HepG2 (cell line): ENCODE measurements around the gene MED22. TPM values are rescaled to one million over a fixed set of nuclear protein-coding genes. Genes with fewer than 3 reads are reported as not detected.

Experiments
- ATAC-seq: fragments of 200-7000 bp; cut with Tn5 transposase; 3 replicates; pipeline ENCODE4 v1.9.1; 2020; ENCODE audit warnings: mild to moderate bottlenecking, moderate library complexity
- BruUV-seq: library from RNA; stranded (reverse); fragments of 400-500 nt; replicated peaks from 2 replicates; lab custom pipeline; 2021; lab: Mats Ljungman, UMichigan
- CTCF ChIA-PET: fragments of 300-600 bp; formaldehyde crosslinking; extraction: SDS; loops from one replicate; lab custom pipeline; 2021; ENCODE audit warnings: low total read pairs, inconsistent platforms, low intra/inter-chr PET ratio; lab: Yijun Ruan, JAX
- POLR2A ChIA-PET: fragments of 350-600 bp; sonication (Branson Sonifier 250); formaldehyde crosslinking; loops from one replicate; lab custom pipeline; 2020; ENCODE audit warnings: antibody characterized with exemption, inconsistent platforms; lab: Yijun Ruan, JAX
- DNase-seq: peaks from one replicate; pipeline ENCODE4 v3.0.0-alpha.2; 2015; ENCODE audit warnings: low spot score
- FAIRE-seq: peaks from 3 replicates; lab custom pipeline; 2011; peaks lifted over from hg19 to GRCh38; lab: Jason Lieb, UNC
- H2AFZ ChIP-seq: one replicate; pipeline ENCODE4 v1.6.1; 2011; ENCODE audit warnings: low read length, inconsistent platforms
- H3K27ac ChIP-seq: fragments of 300-600 bp; 3 replicates; pipeline ENCODE4 v1.8.0; 2011; ENCODE audit warnings: mixed run types, mild to moderate bottlenecking, mixed read lengths, low read length, inconsistent platforms; ENCODE audit not compliant: insufficient read depth; ENCODE audit errors: extremely low read length
- H3K27me3 ChIP-seq, 2 experiments: fragments of 200-600 bp in 1 of 2; 2 replicates in 1 of 2; 3 replicates in 1 of 2; pipeline versions ENCODE4 v1.6.0 to v1.8.0; 2011; ENCODE audit warnings: low read length in 2 of 2, mild to moderate bottlenecking in 2 of 2, moderate library complexity in 2 of 2, inconsistent platforms in 1 of 2; ENCODE audit not compliant: insufficient read depth in 2 of 2, control insufficient read depth in 1 of 2
- H3K36me3 ChIP-seq, 2 experiments: fragments of 200-600 bp in 1 of 2; replicated peaks in 1 of 2; 2 replicates in 1 of 2; 3 replicates in 1 of 2; pipeline versions ENCODE4 v1.5.1 to v1.8.0; 2011; ENCODE audit warnings: low read length in 2 of 2, inconsistent platforms in 1 of 2; ENCODE audit not compliant: insufficient read depth in 2 of 2, control insufficient read depth in 1 of 2
- H3K4me1 ChIP-seq: 2 replicates; pipeline ENCODE4 v1.5.1; 2012; ENCODE audit warnings: low read length, inconsistent platforms; ENCODE audit not compliant: insufficient read depth
- H3K4me2 ChIP-seq: 2 replicates; pipeline ENCODE4 v1.6.0; 2011; ENCODE audit warnings: low read depth, low read length, inconsistent platforms
- H3K4me3 ChIP-seq, 3 experiments: fragments of 200-600 bp in 1 of 3; sonication (generic), shearing (Covaris generic) in 1 of 3; replicated peaks in 1 of 3; 2 replicates each; pipeline ENCODE4 v1.5.1; 2011 to 2016; ENCODE audit warnings: low read length in 3 of 3, inconsistent platforms in 2 of 3, low read depth in 2 of 3, mild to moderate bottlenecking in 2 of 3, control low read depth in 1 of 3, mixed read lengths in 1 of 3; ENCODE audit not compliant: insufficient read depth in 1 of 3
- H3K79me2 ChIP-seq: one replicate; pipeline ENCODE4 v1.6.1; 2011; ENCODE audit warnings: low read length, inconsistent platforms; ENCODE audit not compliant: insufficient read depth
- H3K9ac ChIP-seq: 2 replicates; pipeline ENCODE4 v1.6.0; 2011; ENCODE audit warnings: mild to moderate bottlenecking, low read depth, low read length, inconsistent platforms; ENCODE audit not compliant: insufficient read depth
- H3K9me3 ChIP-seq: 2 replicates; pipeline ENCODE4 v1.5.1; 2012; ENCODE audit warnings: mild to moderate bottlenecking, low read length
- H4K20me1 ChIP-seq: 2 replicates; pipeline ENCODE4 v1.6.0; 2011; ENCODE audit warnings: inconsistent platforms, mild to moderate bottlenecking, low read length, moderate library complexity; ENCODE audit not compliant: insufficient read depth
- CEBPG ChIP-seq: IDR thresholded peaks from 2 replicates; pipeline ENCODE4 v1.6.1; 2016
- EEA1 ChIP-seq: sonication (generic); formaldehyde crosslinking; IDR thresholded peaks from 2 replicates; pipeline ENCODE4 v1.5.1; 2020; ENCODE audit warnings: mild to moderate bottlenecking, missing genetic modification reagents, borderline replicate concordance
- FOXO1 ChIP-seq: sonication (generic); formaldehyde crosslinking; IDR thresholded peaks from 2 replicates; pipeline ENCODE4 v1.4.0; 2020; ENCODE audit warnings: missing genetic modification reagents
- HMG20B ChIP-seq: conservative IDR thresholded peaks from 2 replicates; pipeline ENCODE4 v1.6.1; 2016; ENCODE audit warnings: missing genetic modification reagents, missing compliant biosample characterization
- HOXA9 ChIP-seq: sonication (generic); formaldehyde crosslinking; IDR thresholded peaks from 2 replicates; pipeline ENCODE4 v1.8.1; 2022; ENCODE audit warnings: missing genetic modification reagents, mild to moderate bottlenecking, moderate library complexity, borderline replicate concordance
- JDP2 ChIP-seq: sonication (generic); formaldehyde crosslinking; IDR thresholded peaks from 2 replicates; pipeline ENCODE4 v1.8.1; 2022; ENCODE audit warnings: missing genetic modification reagents, borderline replicate concordance
- KDM5B ChIP-seq: sonication (generic); formaldehyde crosslinking; IDR thresholded peaks from 2 replicates; pipeline ENCODE4 v1.4.0; 2020; ENCODE audit warnings: missing genetic modification reagents, mild to moderate bottlenecking, borderline replicate concordance
- MYNN ChIP-seq: sonication (generic); formaldehyde crosslinking; IDR thresholded peaks from 2 replicates; pipeline ENCODE4 v1.4.0; 2020; ENCODE audit warnings: mild to moderate bottlenecking, low read depth, missing genetic modification reagents
- SSRP1 ChIP-seq: IDR thresholded peaks from 2 replicates; pipeline ENCODE4 v1.6.1; 2016; ENCODE audit warnings: control low read depth
- YEATS2 ChIP-seq: sonication (generic); formaldehyde crosslinking; IDR thresholded peaks from 2 replicates; pipeline ENCODE4 v1.4.0; 2020; ENCODE audit warnings: missing genetic modification reagents, borderline replicate concordance
- ZBTB38 ChIP-seq: sonication (generic); formaldehyde crosslinking; IDR thresholded peaks from 2 replicates; pipeline ENCODE4 v1.5.1; 2020; ENCODE audit warnings: mild to moderate bottlenecking, missing genetic modification reagents
- ZFP41 ChIP-seq: sonication (generic); formaldehyde crosslinking; IDR thresholded peaks from 2 replicates; pipeline ENCODE4 v1.4.0; 2020; ENCODE audit warnings: mild to moderate bottlenecking, missing genetic modification reagents, borderline replicate concordance
- ZNF431 ChIP-seq: sonication (generic); formaldehyde crosslinking; IDR thresholded peaks from 2 replicates; pipeline ENCODE4 v1.9.0; 2022; ENCODE audit warnings: missing genetic modification reagents, low read depth, mild to moderate bottlenecking, borderline replicate concordance
- ZNF451 ChIP-seq: sonication (generic); formaldehyde crosslinking; IDR thresholded peaks from 2 replicates; pipeline ENCODE4 v1.5.0; 2020; ENCODE audit warnings: mild to moderate bottlenecking, missing genetic modification reagents
- ZNF510 ChIP-seq: sonication (generic); formaldehyde crosslinking; IDR thresholded peaks from 2 replicates; pipeline ENCODE4 v1.4.0; 2020; ENCODE audit warnings: low read depth, mild to moderate bottlenecking, missing genetic modification reagents
- ZNF550 ChIP-seq: sonication (generic); formaldehyde crosslinking; IDR thresholded peaks from 2 replicates; pipeline ENCODE4 v1.4.0; 2020; ENCODE audit warnings: mild to moderate bottlenecking, missing genetic modification reagents, borderline replicate concordance
- ZNF598 ChIP-seq: sonication (generic); formaldehyde crosslinking; IDR thresholded peaks from 2 replicates; pipeline ENCODE4 v1.5.1; 2020; ENCODE audit warnings: mild to moderate bottlenecking, missing genetic modification reagents, borderline replicate concordance
- WGBS: methylation state at CpG from one replicate; pipeline ENCODE4 v1.1.6; 2017; ENCODE audit warnings: low lambda C conversion rate; 5-methylcytosine and 5-hydroxymethylcytosine counted together
- in situ Hi-C: cut with HindIII; loops from 2 replicates; pipeline ENCODE4 v1.10.0; 2017; ENCODE audit warnings: low pct_unique_long_range_greater_than_20kb; ENCODE audit not compliant: extremely low pct_ligation_motif_present
- intact Hi-C: fragments of 100-400 bp; cut with micrococcal nuclease; formaldehyde crosslinking; loops from one replicate; pipeline ENCODE4 v1.10.0; 2022; ENCODE audit not compliant: unreplicated experiment
- polyA plus RNA-seq, 8 experiments: library from polyadenylated mRNA; depleted of rRNA in 3 of 8; stranded (reverse) in 7 of 8; unstranded in 1 of 8; fragments of >200 nt; fragmentation: Illumina TruSeq in 4 of 8; extraction: Trizol in 4 of 8; gene quantifications; 2 replicates each; pipeline versions ENCODE4 v1.2.1 to v1.2.3, GENCODE V29; 2011 to 2016; ENCODE audit warnings: low read depth in 4 of 8, missing spikeins in 1 of 8, mixed read lengths in 1 of 8; ENCODE audit not compliant: insufficient read depth in 1 of 8
- total RNA-seq, 5 experiments: library from RNA; depleted of rRNA; stranded (reverse); fragments of >200 nt; fragmentation: Illumina TruSeq; extraction: Trizol; gene quantifications; 2 replicates each; pipeline ENCODE4 v1.2.3, GENCODE V29; 2016; ENCODE audit warnings: low read depth in 1 of 5
- TF ChIP-seq, protein P1 (sequence below): sonication (generic); formaldehyde crosslinking; IDR thresholded peaks from 2 replicates; pipeline ENCODE4 v1.4.0; 2020; ENCODE audit warnings: mild to moderate bottlenecking, missing genetic modification reagents
- TF ChIP-seq, protein P2 (sequence below): sonication (generic); formaldehyde crosslinking; IDR thresholded peaks from 2 replicates; pipeline ENCODE4 v1.8.1; 2023; ENCODE audit warnings: missing genetic modification reagents, inconsistent platforms, borderline replicate concordance
- TF ChIP-seq, protein P3 (sequence below): sonication (generic); formaldehyde crosslinking; IDR thresholded peaks from 2 replicates; pipeline ENCODE4 v1.5.0; 2020; ENCODE audit warnings: missing genetic modification reagents

The MED22 gene
- total and polyA plus RNA-seq, 2 of the 13 experiments (the other 11 are each of a cell fraction or from before 2014, with no cell fraction given) = 15.8 to 22.1 TPM

DNA sequence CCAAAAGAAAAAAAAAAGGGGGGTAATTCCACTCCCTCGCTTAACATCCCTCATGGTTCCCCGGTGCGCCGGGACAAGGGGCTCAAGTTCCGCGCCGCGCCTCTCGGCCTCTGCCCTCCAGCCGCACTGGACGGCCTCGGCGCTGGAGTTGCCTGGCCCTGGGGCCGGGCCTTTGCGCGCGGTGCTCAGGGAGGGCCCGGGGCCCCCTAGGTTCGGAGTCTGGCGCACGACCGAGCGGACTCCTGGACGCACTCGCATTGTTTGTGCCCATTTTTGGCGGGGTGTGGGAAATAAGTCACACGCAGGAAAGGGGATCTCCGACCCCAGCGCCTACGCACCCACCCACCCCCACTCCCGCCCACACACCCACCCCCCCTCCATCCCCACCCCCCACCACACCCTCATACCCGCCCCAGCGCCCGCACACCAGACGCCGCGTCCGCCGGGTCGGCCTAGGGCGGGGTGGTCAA, 381 bp downstream of the MED22 start (continued):
- TF ChIP-seq ZNF451 (CRISPR knock-in tag) (no peak), EEA1 (CRISPR knock-in tag) (0 out of 2 replicates have a peak, but pooled peaks have one; percentile 35)

DNA sequence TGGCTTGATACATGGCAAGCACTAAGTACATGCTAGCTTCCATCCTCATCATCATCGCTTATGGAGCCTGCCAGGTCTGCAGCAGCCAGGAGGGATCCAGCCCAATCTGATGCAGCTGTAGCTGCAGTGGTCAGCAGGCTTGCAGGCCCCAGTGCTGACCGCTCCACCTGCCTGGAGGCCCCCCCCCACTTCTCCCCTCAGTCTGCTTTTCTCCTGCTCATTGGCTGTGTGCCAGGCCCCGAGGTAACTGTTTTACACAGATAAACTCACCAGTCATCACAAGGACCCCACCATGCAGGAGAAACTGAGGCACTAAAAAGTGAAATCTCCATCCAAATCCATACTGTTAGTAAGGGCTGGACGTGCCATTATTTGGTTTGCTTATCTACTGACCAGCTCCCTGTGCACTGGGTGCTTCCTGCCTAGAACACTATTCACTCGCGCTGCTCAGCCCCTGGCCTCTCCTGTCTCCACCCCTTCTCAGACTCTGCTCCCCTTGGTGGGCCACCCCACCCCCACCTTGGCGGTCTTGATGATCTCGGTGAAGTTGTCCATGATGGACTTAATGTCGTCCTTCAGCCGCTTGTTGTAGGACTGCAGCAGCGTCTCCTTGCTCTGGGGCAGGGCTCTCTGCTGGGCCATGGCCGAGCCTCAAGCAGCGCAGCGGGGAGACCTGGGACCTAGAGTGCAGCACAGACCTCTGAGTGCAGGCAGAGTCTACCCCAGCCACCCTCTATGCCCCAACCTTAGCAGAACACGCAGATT, 1.7 kb downstream of the MED22 start:
- POLR2A ChIA-PET = interaction anchor here (0.8 kb wide), 1 partner anchor 9 kb away, joined by 3 read pairs; no protein-coding TSS in a partner anchor
- Histone ChIP-seq H3K4me2 (peak overlapping the region; percentile 97), H3K9me3 (no peaks in the 10 kb centered on the region), H3K27me3 (no peaks in the 10 kb centered on the region; a peak in 1 of 5 replicates), H3K9ac (peak overlapping the region; percentile 99), H3K4me3 (peak overlapping the region; percentile 82 to 100 (median 91); a peak in 5 of 6 replicates), H4K20me1 (peaks cover 11% of the 10 kb centered on the region), H3K27ac (peak overlapping the region; percentile 97), H2AFZ (no peak overlapping the region), H3K36me3 (peaks cover 13 to 65% of the 10 kb centered on the region in 2 experiments), H3K4me1 (peaks cover 29% of the 10 kb centered on the region), H3K79me2 (peaks cover 34% of the 10 kb centered on the region)
- WGBS = 60% methylated on average over 7 of the region's 15 CpGs
- in situ Hi-C loops = no loop called here
- FAIRE-seq (no peak), DNase-seq (no peak), ATAC-seq (peak; percentile 13)
- CTCF ChIA-PET = no interaction called here
- intact Hi-C loops = no loop called here
- no TSS peak for BruUV-seq
- TF ChIP-seq, protein P1, sequence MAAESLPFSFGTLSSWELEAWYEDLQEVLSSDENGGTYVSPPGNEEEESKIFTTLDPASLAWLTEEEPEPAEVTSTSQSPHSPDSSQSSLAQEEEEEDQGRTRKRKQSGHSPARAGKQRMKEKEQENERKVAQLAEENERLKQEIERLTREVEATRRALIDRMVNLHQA (CRISPR knock-in tag) = no peak
- TF ChIP-seq, protein P2, sequence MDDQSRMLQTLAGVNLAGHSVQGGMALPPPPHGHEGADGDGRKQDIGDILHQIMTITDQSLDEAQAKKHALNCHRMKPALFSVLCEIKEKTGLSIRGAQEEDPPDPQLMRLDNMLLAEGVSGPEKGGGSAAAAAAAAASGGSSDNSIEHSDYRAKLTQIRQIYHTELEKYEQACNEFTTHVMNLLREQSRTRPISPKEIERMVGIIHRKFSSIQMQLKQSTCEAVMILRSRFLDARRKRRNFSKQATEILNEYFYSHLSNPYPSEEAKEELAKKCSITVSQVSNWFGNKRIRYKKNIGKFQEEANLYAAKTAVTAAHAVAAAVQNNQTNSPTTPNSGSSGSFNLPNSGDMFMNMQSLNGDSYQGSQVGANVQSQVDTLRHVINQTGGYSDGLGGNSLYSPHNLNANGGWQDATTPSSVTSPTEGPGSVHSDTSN (CRISPR knock-in tag) = no peak
- TF ChIP-seq KDM5B (CRISPR knock-in tag) (no peak), FOXO1 (no peak), YEATS2 (CRISPR knock-in tag) (no peak), JDP2 (no peak), SSRP1 (CRISPR knock-in tag) (no peak), HMG20B (CRISPR knock-in tag) (no peak), HOXA9 (CRISPR knock-in tag) (no peak), ZNF510 (CRISPR knock-in tag) (no peak), ZNF550 (CRISPR knock-in tag) (0 out of 2 replicates have a peak, but pooled peaks have one; percentile 9), MYNN (CRISPR knock-in tag) (no peak), ZNF598 (CRISPR knock-in tag) (no peak), ZNF431 (CRISPR knock-in tag) (no peak), CEBPG (CRISPR knock-in tag) (no peak), ZBTB38 (CRISPR knock-in tag) (peak; percentile 66; the same call in 1 of the 2 replicates), ZFP41 (no peak)
- TF ChIP-seq, protein P3, sequence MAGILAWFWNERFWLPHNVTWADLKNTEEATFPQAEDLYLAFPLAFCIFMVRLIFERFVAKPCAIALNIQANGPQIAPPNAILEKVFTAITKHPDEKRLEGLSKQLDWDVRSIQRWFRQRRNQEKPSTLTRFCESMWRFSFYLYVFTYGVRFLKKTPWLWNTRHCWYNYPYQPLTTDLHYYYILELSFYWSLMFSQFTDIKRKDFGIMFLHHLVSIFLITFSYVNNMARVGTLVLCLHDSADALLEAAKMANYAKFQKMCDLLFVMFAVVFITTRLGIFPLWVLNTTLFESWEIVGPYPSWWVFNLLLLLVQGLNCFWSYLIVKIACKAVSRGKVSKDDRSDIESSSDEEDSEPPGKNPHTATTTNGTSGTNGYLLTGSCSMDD (CRISPR knock-in tag) = no peak
